HepG2 (cell line): ENCODE data around the gene TNFRSF9.

Experiments used
- CHD2 ChIP-seq: IDR thresholded peaks from 2 replicates; pipeline ENCODE4 v1.6.1; 2011; ENCODE audit warnings: low read depth, low read length, improper control_type of control experiment
- EZH2 ChIP-seq: conservative IDR thresholded peaks from 2 replicates; pipeline ENCODE4 v1.6.1; 2012; ENCODE audit warnings: mild to moderate bottlenecking, low read depth, low read length, moderate library complexity
- GABPA ChIP-seq, 2 experiments: IDR thresholded peaks; 2 replicates each; pipeline ENCODE4 v1.6.1; 2011 to 2016; ENCODE audit warnings: low read depth in 2 of 2, low read length in 1 of 2, missing biosample characterization in 1 of 2, missing genetic modification characterization in 1 of 2
- KLF16 ChIP-seq, 2 experiments: sonication (generic) in 1 of 2; formaldehyde crosslinking in 1 of 2; IDR thresholded peaks; 2 replicates each; pipeline versions ENCODE4 v1.6.1 to v1.8.0; 2016 to 2023; ENCODE audit warnings: missing genetic modification reagents in 2 of 2, missing compliant biosample characterization in 1 of 2
- NR2F2 ChIP-seq: IDR thresholded peaks from 2 replicates; pipeline ENCODE4 v1.6.1; 2012; ENCODE audit warnings: low read depth, inconsistent platforms, borderline replicate concordance
- TCF7L2 ChIP-seq: IDR thresholded peaks from 2 replicates; pipeline ENCODE4 v1.6.1; 2011; ENCODE audit warnings: mild to moderate bottlenecking, low read depth, low read length, moderate library complexity
- ZNF232 ChIP-seq: sonication (generic); formaldehyde crosslinking; IDR thresholded peaks from 2 replicates; pipeline ENCODE4 v1.4.0; 2020; ENCODE audit warnings: missing genetic modification reagents, borderline replicate concordance
- TF ChIP-seq, protein P1 (sequence below): sonication (generic); formaldehyde crosslinking; IDR thresholded peaks from 2 replicates; pipeline ENCODE4 v1.5.0; 2020; ENCODE audit warnings: mild to moderate bottlenecking, missing genetic modification reagents, moderate library complexity
- TF ChIP-seq, protein P2 (sequence below): IDR thresholded peaks from 2 replicates; pipeline ENCODE4 v1.6.1; 2016; ENCODE audit warnings: low read depth, control low read depth
- TF ChIP-seq, protein P3 (sequence below), 2 experiments: IDR thresholded peaks; 2 replicates each; pipeline ENCODE4 v1.6.1; 2011 to 2012; ENCODE audit warnings: low read length in 2 of 2, borderline replicate concordance in 1 of 2, low read depth in 1 of 2, mild to moderate bottlenecking in 1 of 2, moderate library complexity in 1 of 2

DNA sequence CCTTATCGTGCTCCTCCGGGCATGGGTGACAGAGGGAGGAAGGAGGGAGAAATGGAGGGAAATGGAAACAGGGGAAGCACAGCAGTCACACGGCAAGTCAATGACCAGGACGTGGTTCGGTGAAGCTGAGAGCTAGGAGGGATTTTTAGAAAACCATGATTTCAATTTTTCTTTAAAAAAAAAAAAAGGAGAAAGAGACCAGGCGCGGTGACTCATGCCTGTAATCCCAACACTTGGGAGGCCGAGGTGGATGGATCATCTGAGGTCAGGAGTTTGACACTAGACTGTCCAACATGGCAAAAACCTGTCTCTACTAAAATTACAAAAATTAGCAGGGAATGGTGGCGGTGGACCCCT is 776 bp upstream of the TNFRSF9 start:
- TF ChIP-seq, protein P1, sequence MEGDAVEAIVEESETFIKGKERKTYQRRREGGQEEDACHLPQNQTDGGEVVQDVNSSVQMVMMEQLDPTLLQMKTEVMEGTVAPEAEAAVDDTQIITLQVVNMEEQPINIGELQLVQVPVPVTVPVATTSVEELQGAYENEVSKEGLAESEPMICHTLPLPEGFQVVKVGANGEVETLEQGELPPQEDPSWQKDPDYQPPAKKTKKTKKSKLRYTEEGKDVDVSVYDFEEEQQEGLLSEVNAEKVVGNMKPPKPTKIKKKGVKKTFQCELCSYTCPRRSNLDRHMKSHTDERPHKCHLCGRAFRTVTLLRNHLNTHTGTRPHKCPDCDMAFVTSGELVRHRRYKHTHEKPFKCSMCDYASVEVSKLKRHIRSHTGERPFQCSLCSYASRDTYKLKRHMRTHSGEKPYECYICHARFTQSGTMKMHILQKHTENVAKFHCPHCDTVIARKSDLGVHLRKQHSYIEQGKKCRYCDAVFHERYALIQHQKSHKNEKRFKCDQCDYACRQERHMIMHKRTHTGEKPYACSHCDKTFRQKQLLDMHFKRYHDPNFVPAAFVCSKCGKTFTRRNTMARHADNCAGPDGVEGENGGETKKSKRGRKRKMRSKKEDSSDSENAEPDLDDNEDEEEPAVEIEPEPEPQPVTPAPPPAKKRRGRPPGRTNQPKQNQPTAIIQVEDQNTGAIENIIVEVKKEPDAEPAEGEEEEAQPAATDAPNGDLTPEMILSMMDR (CRISPR knock-in tag): no peak
- TF ChIP-seq EZH2 (no peak), KLF16 (CRISPR knock-in tag; IDR thresholded peaks at IDR 0.05) (no peak), CHD2 (no peak), NR2F2 (no peak), GABPA (IDR thresholded peaks at IDR 0.05; ENCODE audit: low read depth, low read length) (no peak), GABPA (CRISPR knock-in tag; IDR thresholded peaks at IDR 0.05; ENCODE audit: low read depth) (no peak), ZNF232 (no peak), TCF7L2 (no peak)
- TF ChIP-seq, protein P2, sequence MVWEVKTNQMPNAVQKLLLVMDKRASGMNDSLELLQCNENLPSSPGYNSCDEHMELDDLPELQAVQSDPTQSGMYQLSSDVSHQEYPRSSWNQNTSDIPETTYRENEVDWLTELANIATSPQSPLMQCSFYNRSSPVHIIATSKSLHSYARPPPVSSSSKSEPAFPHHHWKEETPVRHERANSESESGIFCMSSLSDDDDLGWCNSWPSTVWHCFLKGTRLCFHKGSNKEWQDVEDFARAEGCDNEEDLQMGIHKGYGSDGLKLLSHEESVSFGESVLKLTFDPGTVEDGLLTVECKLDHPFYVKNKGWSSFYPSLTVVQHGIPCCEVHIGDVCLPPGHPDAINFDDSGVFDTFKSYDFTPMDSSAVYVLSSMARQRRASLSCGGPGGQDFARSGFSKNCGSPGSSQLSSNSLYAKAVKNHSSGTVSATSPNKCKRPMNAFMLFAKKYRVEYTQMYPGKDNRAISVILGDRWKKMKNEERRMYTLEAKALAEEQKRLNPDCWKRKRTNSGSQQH: no peak
- TF ChIP-seq, protein P3, sequence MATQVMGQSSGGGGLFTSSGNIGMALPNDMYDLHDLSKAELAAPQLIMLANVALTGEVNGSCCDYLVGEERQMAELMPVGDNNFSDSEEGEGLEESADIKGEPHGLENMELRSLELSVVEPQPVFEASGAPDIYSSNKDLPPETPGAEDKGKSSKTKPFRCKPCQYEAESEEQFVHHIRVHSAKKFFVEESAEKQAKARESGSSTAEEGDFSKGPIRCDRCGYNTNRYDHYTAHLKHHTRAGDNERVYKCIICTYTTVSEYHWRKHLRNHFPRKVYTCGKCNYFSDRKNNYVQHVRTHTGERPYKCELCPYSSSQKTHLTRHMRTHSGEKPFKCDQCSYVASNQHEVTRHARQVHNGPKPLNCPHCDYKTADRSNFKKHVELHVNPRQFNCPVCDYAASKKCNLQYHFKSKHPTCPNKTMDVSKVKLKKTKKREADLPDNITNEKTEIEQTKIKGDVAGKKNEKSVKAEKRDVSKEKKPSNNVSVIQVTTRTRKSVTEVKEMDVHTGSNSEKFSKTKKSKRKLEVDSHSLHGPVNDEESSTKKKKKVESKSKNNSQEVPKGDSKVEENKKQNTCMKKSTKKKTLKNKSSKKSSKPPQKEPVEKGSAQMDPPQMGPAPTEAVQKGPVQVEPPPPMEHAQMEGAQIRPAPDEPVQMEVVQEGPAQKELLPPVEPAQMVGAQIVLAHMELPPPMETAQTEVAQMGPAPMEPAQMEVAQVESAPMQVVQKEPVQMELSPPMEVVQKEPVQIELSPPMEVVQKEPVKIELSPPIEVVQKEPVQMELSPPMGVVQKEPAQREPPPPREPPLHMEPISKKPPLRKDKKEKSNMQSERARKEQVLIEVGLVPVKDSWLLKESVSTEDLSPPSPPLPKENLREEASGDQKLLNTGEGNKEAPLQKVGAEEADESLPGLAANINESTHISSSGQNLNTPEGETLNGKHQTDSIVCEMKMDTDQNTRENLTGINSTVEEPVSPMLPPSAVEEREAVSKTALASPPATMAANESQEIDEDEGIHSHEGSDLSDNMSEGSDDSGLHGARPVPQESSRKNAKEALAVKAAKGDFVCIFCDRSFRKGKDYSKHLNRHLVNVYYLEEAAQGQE (IDR thresholded peaks at IDR 0.05; ENCODE audit: borderline replicate concordance in 1 of 2, low read depth in 1 of 2, low read length in 2 of 2): no peak
